ENCODE measurements around the gene STAG2.

- TF ChIP-seq CTCF (conservative IDR thresholded peaks at IDR 0.05; ENCODE audit: low read depth in 2 of 2) (no peak), ZNF331 (CRISPR knock-in tag; IDR thresholded peaks at IDR 0.05; ENCODE audit: low read depth) (no peak), EZH2 (IDR thresholded peaks at IDR 0.05; ENCODE audit: low read depth, unreplicated experiment) (no peak), POLR2AphosphoS5 (IDR thresholded peaks at IDR 0.05; ENCODE audit: low read depth) (no peak), EZH2phosphoT487 (IDR thresholded peaks at IDR 0.05; ENCODE audit: unreplicated experiment) (no peak), CREB1 (CRISPR knock-in tag; IDR thresholded peaks at IDR 0.05; ENCODE audit: low read depth) (no peak), JUNB (IDR thresholded peaks at IDR 0.05; ENCODE audit: unreplicated experiment) (no peak), STAT1 (IDR thresholded peaks at IDR 0.05; ENCODE audit: unreplicated experiment) (no peak), ZNF114 (CRISPR knock-in tag; IDR thresholded peaks at IDR 0.05) (no peak), NANOG (IDR thresholded peaks at IDR 0.05; ENCODE audit: borderline replicate concordance) (no peak)
- TF ChIP-seq, protein P1, sequence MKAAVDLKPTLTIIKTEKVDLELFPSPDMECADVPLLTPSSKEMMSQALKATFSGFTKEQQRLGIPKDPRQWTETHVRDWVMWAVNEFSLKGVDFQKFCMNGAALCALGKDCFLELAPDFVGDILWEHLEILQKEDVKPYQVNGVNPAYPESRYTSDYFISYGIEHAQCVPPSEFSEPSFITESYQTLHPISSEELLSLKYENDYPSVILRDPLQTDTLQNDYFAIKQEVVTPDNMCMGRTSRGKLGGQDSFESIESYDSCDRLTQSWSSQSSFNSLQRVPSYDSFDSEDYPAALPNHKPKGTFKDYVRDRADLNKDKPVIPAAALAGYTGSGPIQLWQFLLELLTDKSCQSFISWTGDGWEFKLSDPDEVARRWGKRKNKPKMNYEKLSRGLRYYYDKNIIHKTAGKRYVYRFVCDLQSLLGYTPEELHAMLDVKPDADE (IDR thresholded peaks at IDR 0.05), result no peak
- TF ChIP-seq, protein P2, sequence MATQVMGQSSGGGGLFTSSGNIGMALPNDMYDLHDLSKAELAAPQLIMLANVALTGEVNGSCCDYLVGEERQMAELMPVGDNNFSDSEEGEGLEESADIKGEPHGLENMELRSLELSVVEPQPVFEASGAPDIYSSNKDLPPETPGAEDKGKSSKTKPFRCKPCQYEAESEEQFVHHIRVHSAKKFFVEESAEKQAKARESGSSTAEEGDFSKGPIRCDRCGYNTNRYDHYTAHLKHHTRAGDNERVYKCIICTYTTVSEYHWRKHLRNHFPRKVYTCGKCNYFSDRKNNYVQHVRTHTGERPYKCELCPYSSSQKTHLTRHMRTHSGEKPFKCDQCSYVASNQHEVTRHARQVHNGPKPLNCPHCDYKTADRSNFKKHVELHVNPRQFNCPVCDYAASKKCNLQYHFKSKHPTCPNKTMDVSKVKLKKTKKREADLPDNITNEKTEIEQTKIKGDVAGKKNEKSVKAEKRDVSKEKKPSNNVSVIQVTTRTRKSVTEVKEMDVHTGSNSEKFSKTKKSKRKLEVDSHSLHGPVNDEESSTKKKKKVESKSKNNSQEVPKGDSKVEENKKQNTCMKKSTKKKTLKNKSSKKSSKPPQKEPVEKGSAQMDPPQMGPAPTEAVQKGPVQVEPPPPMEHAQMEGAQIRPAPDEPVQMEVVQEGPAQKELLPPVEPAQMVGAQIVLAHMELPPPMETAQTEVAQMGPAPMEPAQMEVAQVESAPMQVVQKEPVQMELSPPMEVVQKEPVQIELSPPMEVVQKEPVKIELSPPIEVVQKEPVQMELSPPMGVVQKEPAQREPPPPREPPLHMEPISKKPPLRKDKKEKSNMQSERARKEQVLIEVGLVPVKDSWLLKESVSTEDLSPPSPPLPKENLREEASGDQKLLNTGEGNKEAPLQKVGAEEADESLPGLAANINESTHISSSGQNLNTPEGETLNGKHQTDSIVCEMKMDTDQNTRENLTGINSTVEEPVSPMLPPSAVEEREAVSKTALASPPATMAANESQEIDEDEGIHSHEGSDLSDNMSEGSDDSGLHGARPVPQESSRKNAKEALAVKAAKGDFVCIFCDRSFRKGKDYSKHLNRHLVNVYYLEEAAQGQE (IDR thresholded peaks at IDR 0.05; ENCODE audit: unreplicated experiment), result no peak
- TF ChIP-seq, protein P3, sequence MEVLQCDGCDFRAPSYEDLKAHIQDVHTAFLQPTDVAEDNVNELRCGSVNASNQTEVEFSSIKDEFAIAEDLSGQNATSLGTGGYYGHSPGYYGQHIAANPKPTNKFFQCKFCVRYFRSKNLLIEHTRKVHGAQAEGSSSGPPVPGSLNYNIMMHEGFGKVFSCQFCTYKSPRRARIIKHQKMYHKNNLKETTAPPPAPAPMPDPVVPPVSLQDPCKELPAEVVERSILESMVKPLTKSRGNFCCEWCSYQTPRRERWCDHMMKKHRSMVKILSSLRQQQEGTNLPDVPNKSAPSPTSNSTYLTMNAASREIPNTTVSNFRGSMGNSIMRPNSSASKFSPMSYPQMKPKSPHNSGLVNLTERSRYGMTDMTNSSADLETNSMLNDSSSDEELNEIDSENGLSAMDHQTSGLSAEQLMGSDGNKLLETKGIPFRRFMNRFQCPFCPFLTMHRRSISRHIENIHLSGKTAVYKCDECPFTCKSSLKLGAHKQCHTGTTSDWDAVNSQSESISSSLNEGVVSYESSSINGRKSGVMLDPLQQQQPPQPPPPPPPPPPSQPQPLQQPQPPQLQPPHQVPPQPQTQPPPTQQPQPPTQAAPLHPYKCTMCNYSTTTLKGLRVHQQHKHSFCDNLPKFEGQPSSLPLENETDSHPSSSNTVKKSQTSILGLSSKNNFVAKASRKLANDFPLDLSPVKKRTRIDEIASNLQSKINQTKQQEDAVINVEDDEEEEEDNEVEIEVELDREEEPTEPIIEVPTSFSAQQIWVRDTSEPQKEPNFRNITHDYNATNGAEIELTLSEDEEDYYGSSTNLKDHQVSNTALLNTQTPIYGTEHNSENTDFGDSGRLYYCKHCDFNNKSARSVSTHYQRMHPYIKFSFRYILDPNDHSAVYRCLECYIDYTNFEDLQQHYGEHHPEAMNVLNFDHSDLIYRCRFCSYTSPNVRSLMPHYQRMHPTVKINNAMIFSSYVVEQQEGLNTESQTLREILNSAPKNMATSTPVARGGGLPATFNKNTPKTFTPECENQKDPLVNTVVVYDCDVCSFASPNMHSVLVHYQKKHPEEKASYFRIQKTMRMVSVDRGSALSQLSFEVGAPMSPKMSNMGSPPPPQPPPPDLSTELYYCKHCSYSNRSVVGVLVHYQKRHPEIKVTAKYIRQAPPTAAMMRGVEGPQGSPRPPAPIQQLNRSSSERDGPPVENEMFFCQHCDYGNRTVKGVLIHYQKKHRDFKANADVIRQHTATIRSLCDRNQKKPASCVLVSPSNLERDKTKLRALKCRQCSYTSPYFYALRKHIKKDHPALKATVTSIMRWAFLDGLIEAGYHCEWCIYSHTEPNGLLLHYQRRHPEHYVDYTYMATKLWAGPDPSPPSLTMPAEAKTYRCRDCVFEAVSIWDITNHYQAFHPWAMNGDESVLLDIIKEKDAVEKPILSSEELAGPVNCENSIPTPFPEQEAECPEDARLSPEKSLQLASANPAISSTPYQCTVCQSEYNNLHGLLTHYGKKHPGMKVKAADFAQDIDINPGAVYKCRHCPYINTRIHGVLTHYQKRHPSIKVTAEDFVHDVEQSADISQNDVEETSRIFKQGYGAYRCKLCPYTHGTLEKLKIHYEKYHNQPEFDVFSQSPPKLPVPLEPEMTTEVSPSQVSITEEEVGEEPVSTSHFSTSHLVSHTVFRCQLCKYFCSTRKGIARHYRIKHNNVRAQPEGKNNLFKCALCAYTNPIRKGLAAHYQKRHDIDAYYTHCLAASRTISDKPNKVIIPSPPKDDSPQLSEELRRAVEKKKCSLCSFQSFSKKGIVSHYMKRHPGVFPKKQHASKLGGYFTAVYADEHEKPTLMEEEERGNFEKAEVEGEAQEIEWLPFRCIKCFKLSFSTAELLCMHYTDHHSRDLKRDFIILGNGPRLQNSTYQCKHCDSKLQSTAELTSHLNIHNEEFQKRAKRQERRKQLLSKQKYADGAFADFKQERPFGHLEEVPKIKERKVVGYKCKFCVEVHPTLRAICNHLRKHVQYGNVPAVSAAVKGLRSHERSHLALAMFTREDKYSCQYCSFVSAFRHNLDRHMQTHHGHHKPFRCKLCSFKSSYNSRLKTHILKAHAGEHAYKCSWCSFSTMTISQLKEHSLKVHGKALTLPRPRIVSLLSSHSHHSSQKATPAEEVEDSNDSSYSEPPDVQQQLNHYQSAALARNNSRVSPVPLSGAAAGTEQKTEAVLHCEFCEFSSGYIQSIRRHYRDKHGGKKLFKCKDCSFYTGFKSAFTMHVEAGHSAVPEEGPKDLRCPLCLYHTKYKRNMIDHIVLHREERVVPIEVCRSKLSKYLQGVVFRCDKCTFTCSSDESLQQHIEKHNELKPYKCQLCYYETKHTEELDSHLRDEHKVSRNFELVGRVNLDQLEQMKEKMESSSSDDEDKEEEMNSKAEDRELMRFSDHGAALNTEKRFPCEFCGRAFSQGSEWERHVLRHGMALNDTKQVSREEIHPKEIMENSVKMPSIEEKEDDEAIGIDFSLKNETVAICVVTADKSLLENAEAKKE (CRISPR knock-in tag; IDR thresholded peaks at IDR 0.05), result no peak
These were observed 43.7 kb downstream of the STAG2 start for GRCh38 chrX:124005228-124005627.
